ENCODE results near the gene CBX5. TPM values are rescaled to one million over a fixed set of nuclear protein-coding genes. Genes with fewer than 3 reads are reported as not detected.

CBX5 gene
- total RNA-seq, 4 donors from 2014 or later, result 20.9 to 38.8 (median 25.3) TPM

DNA sequence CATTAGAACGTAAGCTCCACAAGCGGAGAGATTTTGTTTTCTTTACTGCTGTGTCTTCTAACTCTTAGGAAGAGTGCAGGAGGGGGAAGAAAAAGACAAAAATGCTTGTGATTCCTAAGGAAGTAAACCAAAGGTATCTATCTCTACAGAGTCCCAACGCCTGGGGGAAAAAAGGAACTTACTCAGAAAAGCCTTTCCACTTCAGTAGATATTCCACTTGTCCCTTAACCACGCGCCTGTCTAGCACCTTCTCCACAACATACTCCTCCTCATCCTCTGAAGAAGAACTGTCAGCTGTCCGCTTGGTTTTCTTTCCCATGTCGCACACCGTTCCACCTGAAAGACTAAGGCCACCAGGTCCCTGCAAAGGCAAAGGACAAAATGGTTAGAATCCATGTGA, 22.6 kb downstream of the CBX5 start:
- ATAC-seq (ENCODE audit: low FRiP score), result no peak
- no peak for DNase-seq (ENCODE audit: low spot score)
- TF ChIP-seq, protein P1, sequence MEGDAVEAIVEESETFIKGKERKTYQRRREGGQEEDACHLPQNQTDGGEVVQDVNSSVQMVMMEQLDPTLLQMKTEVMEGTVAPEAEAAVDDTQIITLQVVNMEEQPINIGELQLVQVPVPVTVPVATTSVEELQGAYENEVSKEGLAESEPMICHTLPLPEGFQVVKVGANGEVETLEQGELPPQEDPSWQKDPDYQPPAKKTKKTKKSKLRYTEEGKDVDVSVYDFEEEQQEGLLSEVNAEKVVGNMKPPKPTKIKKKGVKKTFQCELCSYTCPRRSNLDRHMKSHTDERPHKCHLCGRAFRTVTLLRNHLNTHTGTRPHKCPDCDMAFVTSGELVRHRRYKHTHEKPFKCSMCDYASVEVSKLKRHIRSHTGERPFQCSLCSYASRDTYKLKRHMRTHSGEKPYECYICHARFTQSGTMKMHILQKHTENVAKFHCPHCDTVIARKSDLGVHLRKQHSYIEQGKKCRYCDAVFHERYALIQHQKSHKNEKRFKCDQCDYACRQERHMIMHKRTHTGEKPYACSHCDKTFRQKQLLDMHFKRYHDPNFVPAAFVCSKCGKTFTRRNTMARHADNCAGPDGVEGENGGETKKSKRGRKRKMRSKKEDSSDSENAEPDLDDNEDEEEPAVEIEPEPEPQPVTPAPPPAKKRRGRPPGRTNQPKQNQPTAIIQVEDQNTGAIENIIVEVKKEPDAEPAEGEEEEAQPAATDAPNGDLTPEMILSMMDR (IDR thresholded peaks at IDR 0.05), result no peak

DNA sequence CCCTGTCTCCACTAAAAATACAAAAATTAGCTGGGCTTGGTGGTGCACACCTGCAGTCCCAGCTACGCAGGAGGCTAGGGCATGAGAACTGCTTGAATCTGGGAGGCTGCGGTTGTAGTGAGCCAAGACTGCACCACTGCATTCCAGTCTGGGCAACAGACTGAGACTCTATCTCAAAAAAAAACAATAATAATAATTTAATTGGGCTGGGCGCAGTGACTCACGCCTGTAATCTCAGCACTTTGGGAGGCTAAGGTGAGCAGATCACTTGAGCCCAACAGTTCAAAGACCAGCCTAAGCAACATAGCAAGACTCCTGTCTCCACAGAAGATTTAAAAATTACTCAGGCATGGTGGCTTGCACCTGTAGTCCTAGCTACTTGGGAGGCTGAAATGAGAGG, 26.7 kb downstream of the CBX5 start:
- TF ChIP-seq, protein P1 (IDR thresholded peaks at IDR 0.05), result no peak
- DNase-seq (ENCODE audit: low spot score), result no peak
- no peak for ATAC-seq (ENCODE audit: low FRiP score)

DNA sequence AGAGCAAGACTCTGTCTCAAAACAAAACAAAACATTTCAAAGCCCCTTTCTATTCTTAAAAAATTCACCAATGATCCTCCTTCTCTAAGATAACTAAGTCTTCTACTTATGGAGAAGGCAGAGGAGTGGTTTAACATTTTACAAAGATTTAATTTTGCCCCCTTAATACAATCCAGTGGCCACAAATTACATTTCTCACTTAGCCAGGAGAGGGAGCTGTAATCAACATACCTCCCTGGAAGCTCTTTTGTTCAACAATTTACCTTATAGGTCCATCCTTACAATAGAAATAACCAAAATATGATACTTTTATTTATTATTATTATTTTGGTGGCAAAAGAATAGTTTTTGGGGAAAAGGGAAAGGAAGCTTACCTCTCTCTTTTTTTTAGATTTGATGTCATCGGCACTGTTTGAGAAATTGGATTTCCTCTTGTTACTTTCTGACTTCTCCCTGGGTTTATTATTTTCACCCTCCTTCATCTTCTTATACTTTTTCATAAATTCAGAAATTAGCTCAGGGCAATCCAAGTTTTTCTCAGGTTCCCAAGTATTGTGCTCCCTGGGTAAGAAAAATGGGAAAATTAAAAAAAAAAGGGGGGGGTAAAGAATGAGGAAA, 28.1 kb downstream of the CBX5 start:
- ATAC-seq (ENCODE audit: low FRiP score) (no peak), DNase-seq (ENCODE audit: low spot score) (no peak)
- TF ChIP-seq, protein P1 (IDR thresholded peaks at IDR 0.05), result no peak

DNA sequence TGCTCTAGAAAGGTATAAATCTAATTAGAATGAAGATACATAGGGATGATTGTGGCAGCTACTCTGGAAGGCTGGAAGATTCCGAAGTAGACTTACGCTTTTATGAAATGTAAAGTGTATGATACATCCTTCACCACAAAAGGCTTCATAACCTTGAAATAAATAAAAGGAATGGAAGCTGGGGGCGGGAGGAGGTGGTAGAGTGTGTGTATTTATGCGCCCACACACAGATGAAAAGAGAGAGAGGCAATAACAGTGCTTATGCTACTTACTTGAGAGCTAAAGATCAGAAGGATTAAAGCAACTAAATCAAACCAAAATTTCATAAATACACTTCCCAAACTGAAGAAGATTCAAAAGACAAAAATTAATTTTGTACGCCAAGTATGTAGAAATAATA, 30.4 kb downstream of the CBX5 start:
- TF ChIP-seq, protein P1 (IDR thresholded peaks at IDR 0.05), result no peak
- ATAC-seq (ENCODE audit: low FRiP score) (no peak), DNase-seq (ENCODE audit: low spot score) (no peak)

DNA sequence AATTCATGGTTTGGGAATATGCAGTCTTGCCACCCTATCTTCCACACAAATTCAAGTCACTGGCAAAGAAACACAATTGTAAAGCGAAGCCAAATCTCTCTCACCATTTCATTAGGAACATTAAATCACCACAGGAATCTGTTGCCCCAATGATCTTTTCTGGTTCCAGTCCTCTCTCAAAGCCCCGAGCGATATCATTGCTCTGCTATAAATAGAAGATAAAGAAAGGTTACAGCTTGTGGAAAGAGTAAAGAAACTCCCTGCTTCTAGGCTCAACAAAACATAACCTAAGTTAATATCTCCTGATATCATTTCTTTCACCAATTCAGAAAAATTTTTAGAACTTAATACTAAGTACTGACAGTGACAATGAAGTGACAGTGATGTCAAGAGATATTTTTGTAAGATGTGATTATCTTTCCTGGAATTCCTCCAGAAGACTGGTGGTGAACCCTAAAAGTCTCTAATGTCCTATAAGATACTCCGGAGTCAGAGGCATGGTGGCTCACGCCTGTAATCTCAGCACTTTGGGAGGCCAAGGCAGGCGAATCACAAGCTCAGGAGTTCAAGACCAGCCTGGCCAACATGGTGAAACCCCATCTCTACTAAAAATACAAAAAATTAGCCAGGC, 33.8 kb downstream of the CBX5 start:
- TF ChIP-seq, protein P1 (IDR thresholded peaks at IDR 0.05), result no peak
- no peak for DNase-seq (ENCODE audit: low spot score)
- ATAC-seq (ENCODE audit: low FRiP score), result no peak

DNA sequence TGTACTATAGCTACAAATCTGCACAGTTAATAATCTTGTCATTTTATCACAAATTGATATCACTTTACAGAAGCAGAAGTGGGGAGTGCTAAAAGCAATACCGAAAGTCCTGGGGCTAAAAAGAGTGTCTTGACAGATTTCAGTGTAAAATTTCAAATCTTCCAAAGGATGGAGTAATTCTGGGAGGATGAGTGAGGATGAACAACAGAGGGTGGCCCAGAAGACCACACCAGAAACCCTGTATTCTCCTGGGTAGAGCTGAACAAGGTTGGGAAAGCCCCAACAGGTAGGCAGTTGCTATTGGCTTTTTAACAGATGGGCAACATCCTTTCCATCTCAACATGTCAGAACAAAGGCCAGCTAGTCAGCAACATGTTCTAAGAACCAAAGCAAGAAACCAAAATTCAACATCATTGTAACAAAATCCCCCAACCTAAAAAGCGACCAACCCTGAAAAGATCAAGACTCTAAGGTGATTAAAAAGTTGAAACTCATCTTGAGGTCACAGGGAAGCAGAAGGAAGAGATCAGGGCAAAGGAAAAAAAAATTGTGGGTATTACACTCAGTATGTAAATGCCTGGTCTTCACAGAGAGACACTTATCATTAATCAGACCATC, 38.8 kb downstream of the CBX5 start:
- DNase-seq (ENCODE audit: low spot score), result no peak
- no peak for ATAC-seq (ENCODE audit: low FRiP score)
- TF ChIP-seq, protein P1 (IDR thresholded peaks at IDR 0.05), result no peak

DNA sequence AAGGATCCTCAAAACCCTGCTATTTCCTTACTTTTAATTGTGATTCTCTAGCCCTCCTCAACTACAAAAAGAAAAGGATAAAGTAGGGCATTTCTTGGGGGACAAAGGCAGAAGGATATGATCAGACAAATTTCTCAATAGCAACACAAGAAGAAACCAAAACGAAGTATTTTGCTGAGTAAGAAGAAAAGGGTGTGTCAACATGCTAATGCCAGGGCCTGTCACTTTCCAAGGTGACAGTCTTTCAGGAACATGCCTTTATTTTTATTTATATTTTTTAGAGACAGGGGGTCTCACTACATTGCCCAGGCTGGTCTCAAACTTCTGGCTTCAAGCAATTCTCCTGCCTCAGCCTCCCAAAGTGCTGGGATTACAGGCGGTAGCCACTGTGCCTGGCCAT, 39.8 kb downstream of the CBX5 start:
- ATAC-seq (ENCODE audit: low FRiP score) (no peak), DNase-seq (ENCODE audit: low spot score) (no peak)
- TF ChIP-seq, protein P1 (IDR thresholded peaks at IDR 0.05), result no peak
